GM23248 (cell line): ENCODE data around the gene TSPAN5. TPM values are rescaled to one million over a fixed set of nuclear protein-coding genes. Genes with fewer than 3 reads are reported as not detected.

Experiments used
- DNase-seq: peaks from one replicate; pipeline ENCODE4 v3.0.0-alpha.2; 2015
- H2AFZ ChIP-seq: fragments of 200-600 bp; sonication (generic); 2 replicates; pipeline ENCODE4 v1.6.1; 2016; ENCODE audit warnings: antibody characterized with exemption
- H3F3A ChIP-seq: fragments of 200-600 bp; sonication (generic); 2 replicates; pipeline ENCODE4 v1.6.1; 2016; ENCODE audit warnings: mild to moderate bottlenecking, antibody characterized with exemption, mixed run types; ENCODE audit not compliant: insufficient read depth
- H3K27ac ChIP-seq: fragments of 200-600 bp; sonication (generic); 2 replicates; pipeline ENCODE4 v1.5.1; 2016; ENCODE audit warnings: mild to moderate bottlenecking
- H3K27me3 ChIP-seq: fragments of 200-600 bp; sonication (generic); replicated peaks from 2 replicates; pipeline ENCODE4 v1.6.1; 2016; ENCODE audit warnings: mild to moderate bottlenecking; ENCODE audit not compliant: insufficient read depth
- H3K36me3 ChIP-seq: fragments of 200-600 bp; sonication (generic); 2 replicates; pipeline ENCODE4 v1.6.1; 2016; ENCODE audit warnings: low read depth, mild to moderate bottlenecking
- H3K4me1 ChIP-seq: fragments of 200-600 bp; sonication (generic); 2 replicates; pipeline ENCODE4 v1.6.1; 2016; ENCODE audit warnings: mild to moderate bottlenecking; ENCODE audit not compliant: insufficient read depth
- H3K4me2 ChIP-seq: fragments of 200-600 bp; sonication (generic); one replicate; pipeline ENCODE4 v1.6.1; 2016; ENCODE audit warnings: mild to moderate bottlenecking; ENCODE audit not compliant: unreplicated experiment
- H3K4me3 ChIP-seq: fragments of 200-600 bp; sonication (generic); 2 replicates; pipeline ENCODE4 v1.5.1; 2016; ENCODE audit warnings: mild to moderate bottlenecking
- H3K79me2 ChIP-seq: fragments of 200-600 bp; sonication (generic); 2 replicates; pipeline ENCODE4 v1.6.1; 2016; ENCODE audit warnings: mild to moderate bottlenecking; ENCODE audit not compliant: insufficient read depth
- H3K9ac ChIP-seq: fragments of 200-600 bp; sonication (generic); 2 replicates; pipeline ENCODE4 v1.6.1; 2016; ENCODE audit warnings: mild to moderate bottlenecking
- H3K9me2 ChIP-seq: fragments of 200-600 bp; sonication (generic); 2 replicates; pipeline ENCODE4 v1.6.1; 2016; ENCODE audit warnings: mixed run types, mild to moderate bottlenecking, moderate library complexity; ENCODE audit not compliant: insufficient read depth
- H3K9me3 ChIP-seq: fragments of 200-600 bp; sonication (generic); one replicate; pipeline ENCODE4 v1.6.1; 2017; ENCODE audit warnings: low read depth
- H4K20me1 ChIP-seq: fragments of 200-600 bp; sonication (generic); 2 replicates; pipeline ENCODE4 v1.6.0; 2016; ENCODE audit not compliant: insufficient read depth
- EZH2 ChIP-seq: fragments of 200-600 bp; sonication (generic); IDR thresholded peaks from 2 replicates; pipeline ENCODE4 v1.6.1; 2018; ENCODE audit warnings: antibody characterized with exemption, mild to moderate bottlenecking; ENCODE audit not compliant: insufficient read depth, poor library complexity, severe bottlenecking
- EZH2phosphoT487 ChIP-seq: fragments of 200-600 bp; sonication (generic); IDR thresholded peaks from 2 replicates; pipeline ENCODE4 v1.6.1; 2018; ENCODE audit warnings: antibody characterized with exemption, moderate library complexity, mild to moderate bottlenecking, low read depth; ENCODE audit not compliant: insufficient read depth
- WGBS, 2 experiments: methylation state at CpG; one replicate each; pipeline ENCODE4 v1.1.6; 2015 to 2017; ENCODE audit warnings: low lambda C conversion rate in 2 of 2, low coverage in 1 of 2; ENCODE audit errors: missing lambda C conversion rate in 2 of 2; 5-methylcytosine and 5-hydroxymethylcytosine counted together
- in situ Hi-C: fragments of 300-500 bp; cut with MboI; formaldehyde crosslinking; loops from 2 replicates; pipeline ENCODE4 v1.15.0; 2020
- polyA plus RNA-seq: library from polyadenylated mRNA; unstranded; fragments of >200 nt; fragmentation: Nextera tagmentation; extraction: Ambion mirVana; gene quantifications from 2 replicates; pipeline ENCODE4 v1.2.1, GENCODE V29; 2016
- total RNA-seq: library from RNA; depleted of rRNA; stranded (reverse); fragments of >200 nt; shearing (Covaris generic); gene quantifications from 2 replicates; pipeline ENCODE4 v1.2.3, GENCODE V29; 2014

TSPAN5 gene
- total and polyA plus RNA-seq, 2 experiments from 2014 or later, result 61.9 to 76.6 TPM

DNA sequence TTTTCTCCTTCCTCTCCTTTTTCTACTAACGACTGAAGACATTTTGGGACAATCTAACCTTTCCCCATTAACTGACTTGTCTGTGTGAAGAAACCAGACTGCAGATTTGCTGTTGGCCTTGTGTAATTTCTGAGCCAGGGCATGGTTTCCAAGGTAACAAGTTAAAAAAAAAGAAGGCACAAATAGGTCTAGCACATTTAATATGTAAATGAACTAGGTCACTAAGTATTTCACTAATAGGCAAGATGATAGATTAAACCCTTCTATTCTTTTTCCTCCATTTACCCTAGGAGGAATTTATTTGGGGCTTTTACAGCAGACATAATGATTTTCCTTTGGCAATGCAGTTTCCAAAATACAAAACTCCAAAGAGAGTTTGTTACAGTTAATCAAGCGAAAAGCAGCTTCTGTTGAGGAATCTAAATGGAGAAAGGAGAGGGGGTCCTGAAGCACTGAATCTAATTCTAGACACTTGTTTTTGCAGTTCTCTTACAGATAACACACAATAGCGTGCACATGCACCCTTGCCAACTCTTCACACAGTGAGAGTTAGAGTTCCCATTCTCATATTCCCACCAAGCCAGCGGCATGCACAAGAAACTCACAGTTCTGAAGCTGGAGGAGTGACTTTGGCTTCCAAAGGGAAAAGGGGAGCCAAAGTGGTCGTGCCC, 72.0 kb downstream of the TSPAN5 start:
- Histone ChIP-seq H3K9ac (no peak overlapping the region), H3K9me3 (no peaks in the 10 kb centered on the region), H4K20me1 (peaks cover 3% of the 10 kb centered on the region; the same call in 1 of the 2 replicates), H3K27ac (no peak overlapping the region), H3K36me3 (no peaks in the 10 kb centered on the region), H3K4me1 (peaks cover 12% of the 10 kb centered on the region), H3K27me3 (no peaks in the 10 kb centered on the region), H2AFZ (no peak overlapping the region), H3K4me2 (no peak overlapping the region), H3K4me3 (no peak overlapping the region), H3F3A (peaks cover 20% of the 10 kb centered on the region), H3K79me2 (peaks cover 96% of the 10 kb centered on the region), H3K9me2 (no peaks in the 10 kb centered on the region)
- no peak for DNase-seq
- in situ Hi-C loops, result no loop called here
- 65 to 74% methylated on average over 5 of the region's 5 CpGs for WGBS, 2 experiments
- TF ChIP-seq EZH2, result no peak
- no peak for TF ChIP-seq EZH2phosphoT487

DNA sequence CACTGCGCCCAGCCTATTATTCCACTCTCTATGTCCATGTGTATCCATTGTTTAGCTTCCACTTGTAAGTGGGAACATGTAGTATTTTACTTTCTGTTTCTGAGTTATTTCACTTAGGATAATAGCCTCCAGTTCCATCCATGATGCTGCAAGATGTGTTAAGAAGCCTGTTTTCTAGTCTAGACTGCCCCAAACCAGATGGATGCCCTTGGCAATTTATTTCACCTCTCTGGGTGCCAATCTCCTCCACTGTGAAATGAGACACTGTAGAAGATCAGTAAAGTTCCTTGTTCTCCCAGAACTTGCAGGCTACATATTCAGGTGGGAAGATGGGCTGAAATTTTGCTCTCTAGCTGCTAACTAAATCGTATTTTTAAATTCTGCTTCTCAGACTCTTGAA, 72.8 kb downstream of the TSPAN5 start:
- H3K79me2 ChIP-seq, result peaks cover 100% of the 10 kb centered on the region

DNA sequence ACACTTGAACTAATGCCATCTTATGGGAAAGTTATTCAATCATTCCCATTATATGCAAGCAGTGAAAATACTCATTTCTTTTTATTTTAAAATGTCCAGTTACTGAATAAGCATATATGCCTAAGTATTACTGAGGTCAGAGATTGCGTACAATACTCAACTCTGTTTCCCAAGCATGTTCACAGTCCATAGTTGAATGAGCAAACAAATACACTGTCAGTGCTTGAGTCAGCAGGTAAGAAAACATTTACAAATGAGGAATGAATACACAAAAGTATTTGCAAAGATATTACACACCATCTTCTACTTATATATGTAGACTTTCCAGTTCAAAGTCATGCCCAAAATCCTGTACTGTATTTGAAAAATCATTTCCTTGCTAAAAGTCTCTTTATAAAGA, 74.1 kb downstream of the TSPAN5 start:
- DNase-seq, result no peak
- H3F3A ChIP-seq, result peaks cover 20% of the 10 kb centered on the region
- 95 to 97% methylated on average over 1 of the region's 1 CpG for WGBS, 2 experiments
- H3K36me3 ChIP-seq, result no peaks in the 10 kb centered on the region
- no peak for TF ChIP-seq EZH2
- no peak for TF ChIP-seq EZH2phosphoT487
- peaks cover 3% of the 10 kb centered on the region; the same call in 1 of the 2 replicates for H4K20me1 ChIP-seq
- no peak overlapping the region for H2AFZ ChIP-seq
- H3K9me2 ChIP-seq, result peaks cover 4% of the 10 kb centered on the region; the same call in 1 of the 2 replicates
- H3K9me3 ChIP-seq, result no peaks in the 10 kb centered on the region
- H3K27me3 ChIP-seq, result no peaks in the 10 kb centered on the region
- H3K4me3 ChIP-seq, result no peak overlapping the region
- no peak overlapping the region for H3K4me2 ChIP-seq
- peaks cover 100% of the 10 kb centered on the region for H3K79me2 ChIP-seq
- H3K4me1 ChIP-seq, result peaks cover 12% of the 10 kb centered on the region
- no peak overlapping the region for H3K9ac ChIP-seq
- H3K27ac ChIP-seq, result no peak overlapping the region
- in situ Hi-C loops, result no loop called here

More for the DNA sequence above, 72.8 kb downstream of the TSPAN5 start:
- H3K36me3 ChIP-seq, result no peaks in the 10 kb centered on the region
- H3K9me2 ChIP-seq, result no peaks in the 10 kb centered on the region
- no peak overlapping the region for H3K27ac ChIP-seq
- no peak overlapping the region for H3K4me3 ChIP-seq
- DNase-seq, result no peak
- H3K27me3 ChIP-seq, result no peaks in the 10 kb centered on the region
- H2AFZ ChIP-seq, result no peak overlapping the region
- peaks cover 3% of the 10 kb centered on the region; the same call in 1 of the 2 replicates for H4K20me1 ChIP-seq
- no peak overlapping the region for H3K4me2 ChIP-seq
- H3F3A ChIP-seq, result peaks cover 20% of the 10 kb centered on the region
- peaks cover 12% of the 10 kb centered on the region for H3K4me1 ChIP-seq
- WGBS, 2 experiments, result 73 to 75% methylated on average over 2 of the region's 2 CpGs
- TF ChIP-seq EZH2 (no peak), EZH2phosphoT487 (no peak)
- no peak overlapping the region for H3K9ac ChIP-seq
- H3K9me3 ChIP-seq, result no peaks in the 10 kb centered on the region
- in situ Hi-C loops, result no loop called here

DNA sequence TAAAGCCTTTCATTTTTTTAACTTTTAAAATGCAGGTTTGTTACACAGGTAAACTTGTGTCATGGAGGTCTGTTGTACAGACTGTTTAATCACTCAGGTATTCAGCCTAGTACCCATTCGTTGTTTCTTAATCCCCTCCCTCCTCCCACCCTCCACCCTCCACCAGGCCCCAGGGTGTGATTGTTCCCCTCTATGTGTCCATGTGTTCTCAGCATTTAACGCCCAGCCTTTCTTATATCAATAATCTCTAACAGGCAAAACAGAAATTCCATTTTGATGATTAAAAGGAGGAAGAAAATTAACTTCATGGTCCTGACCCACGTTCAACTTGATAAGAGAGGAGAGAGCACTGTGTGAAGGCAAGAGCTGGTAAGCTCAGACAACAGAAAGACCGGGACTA, 75.1 kb downstream of the TSPAN5 start:
- Histone ChIP-seq H2AFZ (no peak overlapping the region), H3K4me3 (no peak overlapping the region), H3K4me2 (no peak overlapping the region), H3K4me1 (peaks cover 17% of the 10 kb centered on the region), H3K79me2 (peaks cover 100% of the 10 kb centered on the region), H3K27ac (no peak overlapping the region), H3K36me3 (no peaks in the 10 kb centered on the region), H3F3A (peaks cover 20% of the 10 kb centered on the region), H3K9ac (no peak overlapping the region), H3K27me3 (no peaks in the 10 kb centered on the region), H3K9me3 (no peaks in the 10 kb centered on the region), H3K9me2 (peaks cover 4% of the 10 kb centered on the region; the same call in 1 of the 2 replicates), H4K20me1 (peaks cover 3% of the 10 kb centered on the region; the same call in 1 of the 2 replicates)
- in situ Hi-C loops, result no loop called here
- no peak for DNase-seq
- 77 to 82% methylated on average over 4 of the region's 4 CpGs for WGBS, 2 experiments
- TF ChIP-seq EZH2phosphoT487 (no peak), EZH2 (no peak)
